Mesothelial cell of epicardium (in vitro differentiated cells): Measurements from ENCODE around the gene LHX2. TPM values are rescaled to one million over a fixed set of nuclear protein-coding genes. Genes with fewer than 3 reads are reported as not detected.

Experiments
- DNase-seq, 2 experiments: peaks; one replicate each; pipeline ENCODE4 v3.0.0; 2021; ENCODE audit warnings: low spot score in 2 of 2; ENCODE audit not compliant: unreplicated experiment in 2 of 2
- H3K27ac Mint-ChIP-seq: 2 replicates; pipeline ENCODE4 v1.8.0; 2021; ENCODE audit warnings: mixed read lengths
- H3K27me3 Mint-ChIP-seq: 2 replicates; pipeline ENCODE4 v1.8.0; 2021; ENCODE audit warnings: low read depth, mixed read lengths
- H3K36me3 Mint-ChIP-seq: 2 replicates; pipeline ENCODE4 v1.8.0; 2021; ENCODE audit warnings: mixed read lengths
- H3K4me1 Mint-ChIP-seq: 2 replicates; pipeline ENCODE4 v1.8.0; 2021; ENCODE audit warnings: mixed read lengths
- H3K4me3 Mint-ChIP-seq: 2 replicates; pipeline ENCODE4 v1.8.0; 2021; ENCODE audit warnings: mild to moderate bottlenecking, moderate library complexity, mixed read lengths
- H3K9me3 Mint-ChIP-seq: 2 replicates; pipeline ENCODE4 v1.8.0; 2021; ENCODE audit warnings: mixed read lengths
- total RNA-seq: library from RNA; stranded (reverse); gene quantifications from 3 replicates; pipeline ENCODE4 v1.2.1, GENCODE V29; 2021
- TF ChIP-seq, protein P1 (sequence below): fragments of 200-600 bp; sonication (generic); IDR thresholded peaks from one replicate; pipeline ENCODE4 v1.5.0; 2021; ENCODE audit warnings: antibody characterized with exemption; ENCODE audit not compliant: unreplicated experiment

LHX2 gene
- total RNA-seq, 1 donor from 2014 or later = not detected

DNA sequence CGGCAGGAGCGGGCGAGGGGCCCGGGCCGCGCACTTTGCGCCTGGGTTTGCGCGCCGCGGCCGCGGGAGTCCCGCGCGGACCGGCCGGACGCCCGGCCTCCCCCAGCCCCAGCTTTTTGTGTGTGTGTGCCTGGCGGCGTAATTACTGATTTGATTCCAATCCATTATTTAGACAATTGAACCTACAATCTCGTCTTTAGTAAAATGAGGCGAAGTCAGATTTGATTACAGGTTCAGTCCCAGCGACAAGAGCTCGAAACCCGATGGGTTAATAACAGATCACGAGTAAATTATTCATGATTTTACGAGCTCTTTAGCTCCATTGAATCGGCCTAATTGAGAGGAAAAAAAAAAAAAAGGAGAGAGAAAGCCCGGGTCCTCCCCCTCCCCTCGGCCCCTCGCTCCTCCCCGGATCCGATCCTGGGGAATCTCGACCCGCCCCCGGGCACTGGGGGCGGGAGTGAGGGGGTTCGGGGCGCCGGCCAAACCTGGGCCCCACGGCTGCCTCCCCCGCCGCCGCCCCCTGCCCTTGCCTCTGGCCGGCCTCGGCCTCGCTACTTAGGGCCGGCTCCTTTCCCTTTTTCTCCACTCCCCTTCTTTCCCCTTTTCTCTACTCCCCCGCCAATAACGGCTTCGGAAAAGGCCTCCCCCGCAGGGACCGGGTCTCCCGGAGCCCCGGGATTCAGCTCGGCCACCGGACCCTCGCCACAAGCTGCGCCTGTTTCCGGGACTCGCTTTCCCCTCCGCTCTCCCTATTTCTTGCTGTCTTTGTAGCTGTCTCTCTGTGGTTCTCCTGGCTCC is 6.6 kb downstream of the LHX2 start:
- Mint-ChIP-seq H3K4me3 (peak overlapping the region; percentile 52), H3K4me1 (peaks cover 19% of the 10 kb centered on the region), H3K27ac (no peak overlapping the region)

DNA sequence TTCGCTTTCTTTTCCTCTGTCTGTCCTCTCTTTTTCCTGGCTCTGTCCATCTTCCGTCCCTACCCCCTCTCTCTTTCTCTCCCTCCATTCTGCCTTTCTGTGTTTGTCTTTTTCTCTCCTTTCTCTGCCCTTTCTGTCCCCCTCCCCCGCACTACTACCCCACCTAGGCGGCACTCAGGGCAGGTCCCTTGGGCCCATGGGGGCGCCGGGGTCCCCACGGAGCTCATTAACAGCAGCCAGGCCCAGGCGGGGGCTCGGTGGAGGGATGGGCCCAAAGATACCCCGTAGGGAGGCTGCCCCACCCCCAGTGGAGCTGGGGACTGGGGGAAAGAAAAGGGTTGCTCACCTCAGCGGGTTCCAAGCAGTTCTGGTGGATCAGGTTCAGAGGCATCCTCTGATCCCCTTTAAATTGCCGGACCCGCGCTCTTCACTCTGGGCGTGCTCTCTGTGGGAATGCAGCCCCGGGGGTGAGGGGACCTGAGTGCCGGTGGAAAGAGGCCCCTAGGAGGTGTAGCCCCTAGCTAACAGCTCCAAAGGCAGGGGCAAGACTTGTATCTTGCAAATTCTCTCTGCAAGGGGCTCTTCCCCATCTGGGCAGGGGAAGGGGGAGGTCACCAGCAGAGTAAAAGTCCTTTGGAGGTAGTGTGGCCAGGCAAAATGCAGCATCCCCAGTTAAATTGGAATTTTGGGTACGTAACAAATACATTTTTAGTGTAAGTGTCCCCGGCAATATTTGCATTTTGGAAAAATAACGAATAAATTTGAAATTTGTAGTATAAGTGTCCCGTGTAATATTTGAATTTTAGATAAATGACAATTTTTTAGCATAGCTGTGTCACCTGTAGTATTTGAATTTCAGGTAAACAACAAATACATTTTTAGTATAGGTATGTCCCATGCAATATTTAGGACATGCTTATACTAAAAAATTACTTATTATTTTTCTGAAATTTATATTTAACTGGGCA is 7.4 kb downstream of the LHX2 start:
- H3K4me1 Mint-ChIP-seq = peaks cover 19% of the 10 kb centered on the region
- H3K36me3 Mint-ChIP-seq = no peaks in the 10 kb centered on the region
- TF ChIP-seq, protein P1, sequence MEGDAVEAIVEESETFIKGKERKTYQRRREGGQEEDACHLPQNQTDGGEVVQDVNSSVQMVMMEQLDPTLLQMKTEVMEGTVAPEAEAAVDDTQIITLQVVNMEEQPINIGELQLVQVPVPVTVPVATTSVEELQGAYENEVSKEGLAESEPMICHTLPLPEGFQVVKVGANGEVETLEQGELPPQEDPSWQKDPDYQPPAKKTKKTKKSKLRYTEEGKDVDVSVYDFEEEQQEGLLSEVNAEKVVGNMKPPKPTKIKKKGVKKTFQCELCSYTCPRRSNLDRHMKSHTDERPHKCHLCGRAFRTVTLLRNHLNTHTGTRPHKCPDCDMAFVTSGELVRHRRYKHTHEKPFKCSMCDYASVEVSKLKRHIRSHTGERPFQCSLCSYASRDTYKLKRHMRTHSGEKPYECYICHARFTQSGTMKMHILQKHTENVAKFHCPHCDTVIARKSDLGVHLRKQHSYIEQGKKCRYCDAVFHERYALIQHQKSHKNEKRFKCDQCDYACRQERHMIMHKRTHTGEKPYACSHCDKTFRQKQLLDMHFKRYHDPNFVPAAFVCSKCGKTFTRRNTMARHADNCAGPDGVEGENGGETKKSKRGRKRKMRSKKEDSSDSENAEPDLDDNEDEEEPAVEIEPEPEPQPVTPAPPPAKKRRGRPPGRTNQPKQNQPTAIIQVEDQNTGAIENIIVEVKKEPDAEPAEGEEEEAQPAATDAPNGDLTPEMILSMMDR = no peak

More for the DNA sequence above, 6.6 kb downstream of the LHX2 start:
- Mint-ChIP-seq H3K27me3 (peaks cover 95% of the 10 kb centered on the region), H3K9me3 (no peaks in the 10 kb centered on the region), H3K36me3 (no peaks in the 10 kb centered on the region)
- TF ChIP-seq, protein P1 = no peak
- no peak for DNase-seq

DNA sequence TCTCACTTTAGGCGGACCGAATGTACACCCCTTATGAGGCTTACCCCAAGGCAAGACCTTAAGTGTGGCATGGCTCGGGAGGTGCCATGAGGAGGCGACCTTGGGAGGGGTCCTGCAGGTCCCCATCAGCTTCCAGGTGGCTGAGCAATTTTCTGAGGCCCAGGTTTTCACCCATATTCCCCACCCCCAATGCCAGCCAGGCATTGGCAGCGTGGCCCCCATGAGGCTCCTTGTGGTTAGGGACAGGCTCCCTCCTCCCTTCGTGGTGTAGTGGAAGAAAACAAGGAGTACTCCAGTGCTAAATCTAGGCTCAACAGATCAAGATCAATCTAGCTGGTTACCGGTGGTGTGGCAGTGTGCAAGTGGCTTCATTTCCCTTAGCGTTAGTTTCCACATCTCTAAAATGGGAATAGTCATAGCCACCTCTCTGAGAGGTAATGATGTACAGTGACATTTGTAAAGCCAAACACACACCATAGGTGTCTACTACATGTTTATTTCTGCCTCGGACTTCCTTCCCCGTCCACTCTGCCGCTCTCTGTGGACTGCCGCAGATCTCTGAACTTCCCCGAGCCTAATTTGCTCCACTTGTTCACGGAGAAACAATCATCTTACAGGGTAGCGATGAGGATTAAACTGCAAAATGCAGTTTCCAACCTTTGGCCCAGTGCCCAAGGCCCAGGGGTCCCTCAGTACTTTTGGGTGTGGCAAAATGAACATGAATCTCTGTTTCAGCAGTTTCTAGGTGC is 8.4 kb downstream of the LHX2 start:
- peaks cover 19% of the 10 kb centered on the region for H3K4me1 Mint-ChIP-seq
- no peak overlapping the region for H3K4me3 Mint-ChIP-seq
- peaks cover 95% of the 10 kb centered on the region for H3K27me3 Mint-ChIP-seq

More for the DNA sequence above, 7.4 kb downstream of the LHX2 start:
- DNase-seq = no peak
- no peak overlapping the region for H3K27ac Mint-ChIP-seq
- no peaks in the 10 kb centered on the region for H3K9me3 Mint-ChIP-seq
- H3K27me3 Mint-ChIP-seq = peaks cover 95% of the 10 kb centered on the region
- peak overlapping the region; percentile 52 for H3K4me3 Mint-ChIP-seq

DNA sequence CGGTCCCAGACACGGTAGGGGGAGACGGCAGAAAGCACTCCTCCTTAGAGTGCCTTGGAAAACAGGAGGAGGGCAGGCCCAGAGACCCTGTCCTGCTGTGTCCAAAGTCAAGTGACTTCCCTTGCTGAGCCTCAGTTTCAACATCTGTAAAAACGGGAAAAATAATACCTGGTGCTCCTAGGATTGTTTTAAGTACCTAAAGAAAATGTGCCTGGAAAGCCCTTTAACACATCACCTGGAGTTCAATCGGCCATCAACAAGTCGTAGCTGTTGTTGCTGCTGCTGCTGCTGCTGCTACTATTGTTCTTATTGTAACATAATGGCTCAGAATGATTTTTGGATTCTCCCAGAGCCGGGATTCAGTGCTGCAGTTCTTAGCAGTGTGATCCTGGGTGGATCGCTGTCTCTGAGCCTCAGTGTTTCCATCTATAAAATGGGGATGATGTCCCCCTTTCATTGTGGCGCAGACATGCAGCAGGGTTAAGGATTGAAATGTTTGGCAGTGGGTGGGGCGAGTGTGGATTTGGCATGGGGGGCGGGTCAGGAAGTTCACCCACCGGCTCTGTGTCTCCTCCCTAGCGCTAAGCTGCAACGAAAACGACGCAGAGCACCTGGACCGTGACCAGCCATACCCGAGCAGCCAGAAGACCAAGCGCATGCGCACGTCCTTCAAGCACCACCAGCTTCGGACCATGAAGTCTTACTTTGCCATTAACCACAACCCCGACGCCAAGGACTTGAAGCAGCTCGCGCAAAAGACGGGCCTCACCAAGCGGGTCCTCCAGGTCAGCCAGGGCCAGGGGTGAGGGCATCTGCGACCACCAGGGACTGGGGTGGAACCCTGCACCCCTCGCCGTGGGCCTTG is 9.2 kb downstream of the LHX2 start:
- Mint-ChIP-seq H3K27me3 (peaks cover 95% of the 10 kb centered on the region), H3K27ac (no peak overlapping the region), H3K36me3 (no peaks in the 10 kb centered on the region), H3K9me3 (no peaks in the 10 kb centered on the region), H3K4me1 (peaks cover 16% of the 10 kb centered on the region), H3K4me3 (no peak overlapping the region)
- TF ChIP-seq, protein P1 = no peak
- DNase-seq = no peak

More for the DNA sequence above, 8.4 kb downstream of the LHX2 start:
- Mint-ChIP-seq H3K36me3 (no peaks in the 10 kb centered on the region), H3K27ac (no peak overlapping the region), H3K9me3 (no peaks in the 10 kb centered on the region)
- TF ChIP-seq, protein P1 = no peak
- DNase-seq = no peak

DNA sequence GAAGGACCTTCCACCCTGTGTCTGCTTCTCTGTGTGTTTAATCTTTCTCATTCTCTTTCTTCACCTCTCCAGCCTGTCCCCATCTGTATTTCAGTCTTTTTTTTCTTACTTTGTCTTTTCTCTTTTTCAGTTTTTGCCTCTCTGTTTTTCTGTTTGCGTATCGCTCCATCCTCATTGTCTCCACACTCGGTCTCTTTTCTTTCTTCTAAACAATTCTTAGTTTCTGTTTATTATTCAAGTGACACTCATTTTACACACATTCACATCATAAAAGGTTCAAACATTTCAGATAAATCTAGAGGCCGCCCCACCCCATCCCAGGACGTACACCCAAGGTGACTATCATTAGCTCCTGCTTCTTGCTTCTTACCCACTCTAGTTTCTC is 9.8 kb downstream of the LHX2 start:
- no peak for DNase-seq
- H3K4me1 Mint-ChIP-seq = peaks cover 15% of the 10 kb centered on the region
- H3K27ac Mint-ChIP-seq = no peak overlapping the region
- H3K27me3 Mint-ChIP-seq = peaks cover 96% of the 10 kb centered on the region
- TF ChIP-seq, protein P1 = no peak
- H3K9me3 Mint-ChIP-seq = no peaks in the 10 kb centered on the region
- no peaks in the 10 kb centered on the region for H3K36me3 Mint-ChIP-seq
- no peak overlapping the region for H3K4me3 Mint-ChIP-seq
